ENCODE results near the gene ETNK1.
A peak's percentile ranks its signal among the peaks of the same experiment; 100 is the strongest.

GRCh38 chr12:22719745-22720144 lies 94.8 kb downstream of the ETNK1 start:
- no peak for TF ChIP-seq POLR2A (IDR thresholded peaks at IDR 0.05; ENCODE audit: extremely low read depth, insufficient read length)
- TF ChIP-seq CTCF (IDR thresholded peaks at IDR 0.05; ENCODE audit: low read depth, low read length): no peak
- TF ChIP-seq MAX (IDR thresholded peaks at IDR 0.05; ENCODE audit: low read depth, low read length): peak; percentile 39; the same call in 1 of the 2 replicates
- TF ChIP-seq MYC (IDR thresholded peaks at IDR 0.05; ENCODE audit: low read depth, low read length): no peak

Data from NB4 (cell line).